ENCODE measurements around the gene MORF4L1. TPM values are rescaled to one million over a fixed set of nuclear protein-coding genes. Genes with fewer than 3 reads are reported as not detected.

The MORF4L1 gene
- total and polyA plus RNA-seq, 10 of the 15 experiments (the other 5 are each of a cell fraction or from before 2014, with no cell fraction given) = 113 to 636 (median 229) TPM

- no peak for TF ChIP-seq REST (IDR thresholded peaks at IDR 0.05; ENCODE audit: low read depth, low read length)
- no peak for TF ChIP-seq SMC3 (IDR thresholded peaks at IDR 0.05; ENCODE audit: borderline replicate concordance, low read length)
- TF ChIP-seq SKIL (IDR thresholded peaks at IDR 0.05; ENCODE audit: low read depth, poor library complexity, severe bottlenecking) = no peak
- no peak for TF ChIP-seq POLR2AphosphoS5 (IDR thresholded peaks at IDR 0.05; ENCODE audit: low read length)
- no peak for TF ChIP-seq RUNX3 (IDR thresholded peaks at IDR 0.05; ENCODE audit: low read length)
- no peak for TF ChIP-seq NBN (IDR thresholded peaks at IDR 0.05)
Measured at GRCh38 chr15:78912316-78912715, 39.6 kb downstream of the MORF4L1 start (continued).

GRCh38 chr15:78913012-78913411 lies 40.3 kb downstream of the MORF4L1 start:
- no peaks in the 10 kb centered on the region for H3K27me3 ChIP-seq (replicated peaks in 1 of 2; ENCODE audit: control insufficient read depth in 2 of 2, insufficient read depth in 2 of 2, low read length in 1 of 2)
- peaks cover 5 to 14% of the 10 kb centered on the region in 2 experiments for H3K36me3 ChIP-seq (ENCODE audit: control insufficient read depth in 2 of 2, insufficient read depth in 2 of 2, low read length in 1 of 2)
- in situ Hi-C loops (cut with MboI) (loop anchor here (5.0 kb wide), 1 partner anchor 269 kb away; no protein-coding TSS in a partner anchor), intact Hi-C loops (cut with micrococcal nuclease; ENCODE audit: unreplicated experiment) (loop anchor here (5.0 kb wide), 1 partner anchor 114 kb away; no protein-coding TSS in a partner anchor)
- BruUV-seq (replicated peaks) = TSS peak; percentile 9
- ChIA-PET POLR2A (no interaction called here), CTCF (interaction anchor here (0.9 to 10.8 kb wide), 7 partner anchors 9 to 269 kb away, joined by 3 to 117 read pairs (median 5); no protein-coding TSS in a partner anchor), SMC1A (ENCODE audit: uncharacterized antibody, unreplicated experiment) (interaction anchor here (0.8 to 10.3 kb wide), 3 partner anchors 66 to 272 kb away, joined by 3 to 91 read pairs (median 3); no protein-coding TSS in a partner anchor), RAD21 (ENCODE audit: unreplicated experiment) (interaction anchor here (1.1 to 2.8 kb wide), 2 partner anchors 66 to 94 kb away, joined by 6 to 9 read pairs; no protein-coding TSS in a partner anchor)
- H3K4me3 ChIP-seq = no peak overlapping the region
- DNase-seq (ENCODE audit: low read depth, low spot score) = no peak
- no peaks in the 10 kb centered on the region for H3K79me2 ChIP-seq (ENCODE audit: control insufficient read depth, insufficient read depth, low read length)
- H3K4me1 ChIP-seq (ENCODE audit: control insufficient read depth, insufficient read depth, low read length) = peaks cover 10% of the 10 kb centered on the region; the same call in 1 of the 2 replicates
- H3K9ac ChIP-seq (ENCODE audit: control insufficient read depth, insufficient read depth, low read length) = no peak overlapping the region
- no peaks in the 10 kb centered on the region for H3K9me3 ChIP-seq (replicated peaks; ENCODE audit: control insufficient read depth, insufficient read depth, low read length)
- FAIRE-seq = no peak
- ATAC-seq = no peak
- no peaks in the 10 kb centered on the region for H4K20me1 ChIP-seq (ENCODE audit: control insufficient read depth, insufficient read depth)
- WGBS (ENCODE audit: insufficient coverage, insufficient replicate concordance, low lambda C conversion rate, missing lambda C conversion rate) = 98% methylated on average over 3 of the region's 3 CpGs
- no peak overlapping the region for H2AFZ ChIP-seq (ENCODE audit: control insufficient read depth, low read depth, low read length)
- H3K27ac ChIP-seq (ENCODE audit: control insufficient read depth, insufficient read depth) = no peak overlapping the region
- H3K4me2 ChIP-seq (ENCODE audit: control insufficient read depth, insufficient read depth) = no peak overlapping the region
- no peak for TF ChIP-seq CEBPZ (IDR thresholded peaks at IDR 0.05; ENCODE audit: low read depth, low read length)
- TF ChIP-seq ZNF217 (IDR thresholded peaks at IDR 0.05) = no peak
- no peak for TF ChIP-seq POLR2AphosphoS2 (IDR thresholded peaks at IDR 0.05; ENCODE audit: low read depth, low read length)
- no peak for TF ChIP-seq CEBPB (IDR thresholded peaks at IDR 0.05; ENCODE audit: borderline replicate concordance in 1 of 2, low read depth in 2 of 2, low read length in 2 of 2)
- no peak for TF ChIP-seq MTA3 (IDR thresholded peaks at IDR 0.05; ENCODE audit: borderline replicate concordance, low read length)
- no peak for TF ChIP-seq TARDBP (IDR thresholded peaks at IDR 0.05; ENCODE audit: borderline replicate concordance)
- no peak for TF ChIP-seq NR2C1 (IDR thresholded peaks at IDR 0.05)
- no peak for TF ChIP-seq TCF3 (IDR thresholded peaks at IDR 0.05; ENCODE audit: borderline replicate concordance, insufficient read depth, low read depth, low read length)
- no peak for TF ChIP-seq NFIC (IDR thresholded peaks at IDR 0.05; ENCODE audit: low read depth, low read length)

Data from GM12878 (cell line).